ENCODE results near the gene ASPRV1. TPM values are rescaled to one million over a fixed set of nuclear protein-coding genes. Genes with fewer than 3 reads are reported as not detected.

Gene ASPRV1
- total RNA-seq, 1 donor from 2014 or later: 0.08 TPM

DNA sequence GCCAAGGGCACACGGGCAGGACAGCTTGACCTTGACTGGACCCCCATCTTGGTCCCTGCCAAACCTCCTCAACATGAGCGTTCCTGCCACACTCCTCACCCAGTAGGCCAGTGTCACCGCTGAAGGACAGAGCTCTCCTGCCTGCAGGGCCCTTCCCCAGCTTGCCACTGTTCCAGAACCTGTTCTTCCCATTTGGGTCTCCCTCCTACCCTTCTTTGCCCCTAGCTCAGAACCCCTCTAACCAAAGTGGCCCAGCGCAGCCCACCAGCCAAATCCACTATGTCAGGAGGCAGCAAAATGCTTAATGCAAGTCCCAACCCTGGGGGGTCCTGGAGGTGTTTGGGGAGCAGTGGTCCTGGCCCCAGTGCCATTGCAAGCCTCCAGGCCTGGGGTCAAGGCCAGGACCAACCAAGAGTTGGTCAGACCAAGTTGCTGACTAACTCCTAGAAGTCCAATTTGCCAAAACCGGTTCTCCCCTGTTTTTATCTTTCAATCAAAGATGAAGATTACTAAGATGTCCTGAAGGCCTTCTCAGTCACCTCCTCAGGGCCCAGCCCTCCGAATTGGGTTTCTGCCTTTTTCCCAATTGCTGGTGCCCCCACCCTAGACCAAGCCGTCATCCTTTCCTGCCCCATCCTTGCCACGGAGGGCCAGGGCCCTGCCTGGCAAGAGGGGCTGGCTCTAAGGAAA, 4.5 kb upstream of the ASPRV1 start:
- Histone ChIP-seq H3K4me3 (ENCODE audit: low read depth, low read length) (no peak overlapping the region), H3K27me3 (ENCODE audit: control insufficient read depth, insufficient read depth, low read length) (no peaks in the 10 kb centered on the region), H3K36me3 (ENCODE audit: control insufficient read depth, insufficient read depth, low read length) (no peaks in the 10 kb centered on the region)
- TF ChIP-seq, protein P1, sequence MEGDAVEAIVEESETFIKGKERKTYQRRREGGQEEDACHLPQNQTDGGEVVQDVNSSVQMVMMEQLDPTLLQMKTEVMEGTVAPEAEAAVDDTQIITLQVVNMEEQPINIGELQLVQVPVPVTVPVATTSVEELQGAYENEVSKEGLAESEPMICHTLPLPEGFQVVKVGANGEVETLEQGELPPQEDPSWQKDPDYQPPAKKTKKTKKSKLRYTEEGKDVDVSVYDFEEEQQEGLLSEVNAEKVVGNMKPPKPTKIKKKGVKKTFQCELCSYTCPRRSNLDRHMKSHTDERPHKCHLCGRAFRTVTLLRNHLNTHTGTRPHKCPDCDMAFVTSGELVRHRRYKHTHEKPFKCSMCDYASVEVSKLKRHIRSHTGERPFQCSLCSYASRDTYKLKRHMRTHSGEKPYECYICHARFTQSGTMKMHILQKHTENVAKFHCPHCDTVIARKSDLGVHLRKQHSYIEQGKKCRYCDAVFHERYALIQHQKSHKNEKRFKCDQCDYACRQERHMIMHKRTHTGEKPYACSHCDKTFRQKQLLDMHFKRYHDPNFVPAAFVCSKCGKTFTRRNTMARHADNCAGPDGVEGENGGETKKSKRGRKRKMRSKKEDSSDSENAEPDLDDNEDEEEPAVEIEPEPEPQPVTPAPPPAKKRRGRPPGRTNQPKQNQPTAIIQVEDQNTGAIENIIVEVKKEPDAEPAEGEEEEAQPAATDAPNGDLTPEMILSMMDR (IDR thresholded peaks at IDR 0.05; ENCODE audit: insufficient read depth, low read length, poor library complexity, severe bottlenecking): no peak
- no peak for DNase-seq (ENCODE audit: low read depth)

DNA sequence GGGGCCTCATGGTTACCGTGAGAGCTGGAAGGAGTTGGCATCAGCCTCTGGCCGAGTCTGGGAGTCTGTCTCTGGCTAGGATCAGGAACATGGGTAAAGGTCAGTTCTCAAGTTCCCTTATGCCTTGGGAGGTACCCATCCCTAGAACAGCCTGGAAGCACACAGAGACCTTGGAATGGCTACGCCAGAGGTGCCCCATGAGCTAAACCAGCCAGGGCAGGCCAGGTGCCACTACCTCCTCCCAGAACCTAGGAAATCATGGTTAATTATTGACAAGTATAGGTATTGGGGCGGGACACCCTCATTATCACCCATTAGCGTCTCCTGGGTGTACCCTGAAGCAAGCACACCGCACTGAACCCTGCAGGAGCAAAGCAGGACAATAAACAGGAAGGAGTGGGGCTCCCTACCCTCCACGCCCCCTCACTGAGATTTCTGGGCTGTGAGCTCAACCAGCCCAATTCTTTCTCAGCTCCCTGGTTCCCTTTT, 3.0 kb upstream of the ASPRV1 start:
- TF ChIP-seq, protein P1 (IDR thresholded peaks at IDR 0.05; ENCODE audit: insufficient read depth, low read length, poor library complexity, severe bottlenecking): no peak
- Histone ChIP-seq H3K36me3 (ENCODE audit: control insufficient read depth, insufficient read depth, low read length) (no peaks in the 10 kb centered on the region), H3K27me3 (ENCODE audit: control insufficient read depth, insufficient read depth, low read length) (peaks cover 4% of the 10 kb centered on the region), H3K4me3 (ENCODE audit: low read depth, low read length) (no peak overlapping the region)
- no peak for DNase-seq (ENCODE audit: low read depth)

DNA sequence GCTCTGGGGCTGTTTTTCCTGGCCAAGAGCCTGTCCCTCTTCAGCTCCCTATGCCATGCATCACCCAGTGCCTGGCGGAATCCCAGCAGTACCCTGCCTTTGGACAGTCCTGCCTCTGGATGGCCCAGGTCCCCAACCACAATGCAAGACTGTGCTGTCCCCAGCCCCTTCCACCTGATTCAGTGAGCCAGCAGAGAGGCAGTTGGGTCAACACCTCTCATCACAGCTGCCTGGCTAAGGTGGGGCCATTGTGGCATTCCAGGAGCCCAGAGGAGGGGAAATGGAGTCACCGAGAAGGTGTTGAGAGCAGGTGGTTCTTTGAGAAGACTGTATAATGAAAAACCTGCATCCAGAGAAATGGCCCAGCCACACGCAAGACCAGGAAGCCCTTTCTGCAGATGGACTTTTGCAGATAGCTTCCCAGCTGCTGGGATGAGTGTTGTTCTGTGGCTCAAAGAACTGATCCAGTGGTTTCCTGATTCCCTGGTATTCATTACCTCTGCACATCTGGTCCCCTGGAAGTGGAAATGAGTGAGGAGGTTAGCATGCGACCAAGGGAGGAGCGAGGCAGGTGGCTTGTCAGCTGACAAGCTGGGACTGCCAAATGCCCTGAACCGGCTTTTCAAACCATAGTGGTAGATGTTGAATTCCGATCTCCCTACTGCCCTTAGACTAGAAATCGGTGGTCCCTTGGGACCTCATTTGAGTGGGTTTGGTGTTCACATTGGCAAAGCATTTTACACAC, 1.7 kb upstream of the ASPRV1 start:
- Histone ChIP-seq H3K36me3 (ENCODE audit: control insufficient read depth, insufficient read depth, low read length) (no peaks in the 10 kb centered on the region), H3K27me3 (ENCODE audit: control insufficient read depth, insufficient read depth, low read length) (peaks cover 4% of the 10 kb centered on the region), H3K4me3 (ENCODE audit: low read depth, low read length) (no peak overlapping the region)
- DNase-seq (ENCODE audit: low read depth): no peak
- TF ChIP-seq, protein P1 (IDR thresholded peaks at IDR 0.05; ENCODE audit: insufficient read depth, low read length, poor library complexity, severe bottlenecking): no peak

DNA sequence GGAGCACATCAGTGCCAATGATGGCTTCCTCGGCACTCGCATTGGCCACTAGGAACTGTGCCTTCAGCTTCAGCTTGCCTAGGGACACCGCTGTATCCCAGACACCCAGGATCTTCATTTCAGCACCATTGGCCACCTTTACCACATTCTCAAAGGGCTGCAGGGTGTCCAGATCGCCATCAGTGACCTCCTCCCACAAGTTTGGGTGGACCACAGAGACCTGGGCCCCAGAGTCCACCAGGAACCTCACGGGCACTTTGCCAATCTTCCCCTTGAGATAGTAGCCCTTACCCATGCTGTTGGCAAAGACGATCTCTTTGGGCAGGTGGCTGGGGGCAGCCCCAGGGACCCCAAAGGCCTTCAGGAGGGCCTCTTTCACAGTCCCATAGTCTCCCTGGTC, 610 bp downstream of the ASPRV1 start:
- TF ChIP-seq, protein P1 (IDR thresholded peaks at IDR 0.05; ENCODE audit: insufficient read depth, low read length, poor library complexity, severe bottlenecking): no peak
- Histone ChIP-seq H3K36me3 (ENCODE audit: control insufficient read depth, insufficient read depth, low read length) (no peaks in the 10 kb centered on the region), H3K4me3 (ENCODE audit: low read depth, low read length) (no peak overlapping the region), H3K27me3 (ENCODE audit: control insufficient read depth, insufficient read depth, low read length) (peaks cover 8% of the 10 kb centered on the region)
- no peak for DNase-seq (ENCODE audit: low read depth)

DNA sequence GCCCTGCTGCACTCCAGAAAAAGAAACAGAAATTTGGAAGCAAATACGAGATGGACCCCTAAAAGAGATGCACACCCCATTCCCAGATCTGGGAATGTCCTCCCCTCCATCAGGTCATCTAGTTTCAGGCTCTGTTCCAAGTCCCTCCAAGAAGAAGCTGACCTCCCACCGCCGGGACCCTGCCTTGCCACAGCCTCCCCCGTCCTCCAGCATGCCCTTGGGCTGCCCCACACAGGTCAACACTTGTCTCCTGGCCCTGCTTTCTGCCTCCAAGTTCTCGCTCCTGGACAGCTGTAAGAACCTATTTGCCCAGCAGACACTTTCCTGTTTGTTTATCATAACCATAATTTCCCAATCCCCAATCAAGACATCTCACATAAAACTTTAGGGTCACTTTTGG, 2.0 kb downstream of the ASPRV1 start:
- Histone ChIP-seq H3K27me3 (ENCODE audit: control insufficient read depth, insufficient read depth, low read length) (peaks cover 11% of the 10 kb centered on the region), H3K36me3 (ENCODE audit: control insufficient read depth, insufficient read depth, low read length) (no peaks in the 10 kb centered on the region), H3K4me3 (ENCODE audit: low read depth, low read length) (no peak overlapping the region)
- no peak for DNase-seq (ENCODE audit: low read depth)
- TF ChIP-seq, protein P1 (IDR thresholded peaks at IDR 0.05; ENCODE audit: insufficient read depth, low read length, poor library complexity, severe bottlenecking): no peak

Data from kidney epithelial cell (primary cell).